Upper lobe of right lung (tissue), 1 donor: ENCODE data around the gene HRH1. TPM values are rescaled to one million over a fixed set of nuclear protein-coding genes. Genes with fewer than 3 reads are reported as not detected.
"Not testable (repeated sequence)": the region's sequence is repeated elsewhere in the genome, so short reads cannot be mapped to it uniquely, and the experiment has no call there.

Source experiments
- ATAC-seq: fragments of 200-7000 bp; cut with Tn5 transposase; one replicate; pipeline ENCODE4 v1.9.1; 2020; ENCODE audit warnings: mild to moderate bottlenecking, moderate library complexity
- DNase-seq: peaks from one replicate; pipeline ENCODE4 v3.0.0-alpha.2; 2020
- H3K27ac ChIP-seq: fragments of 200-600 bp; one replicate; pipeline ENCODE4 v1.8.0; 2022
- H3K27me3 ChIP-seq: fragments of 200-600 bp; one replicate; pipeline ENCODE4 v1.8.0; 2022; ENCODE audit warnings: mild to moderate bottlenecking
- H3K36me3 ChIP-seq: fragments of 200-600 bp; one replicate; pipeline ENCODE4 v1.8.0; 2022
- H3K4me1 ChIP-seq: fragments of 200-600 bp; one replicate; pipeline ENCODE4 v1.8.0; 2022
- H3K4me3 ChIP-seq: fragments of 200-600 bp; one replicate; pipeline ENCODE4 v1.8.0; 2022; ENCODE audit warnings: mild to moderate bottlenecking
- H3K9me3 ChIP-seq: fragments of 200-600 bp; one replicate; pipeline ENCODE4 v1.8.0; 2022
- CTCF ChIP-seq: fragments of 200-600 bp; IDR thresholded peaks from one replicate; pipeline ENCODE4 v1.8.0; 2022; ENCODE audit warnings: antibody characterized with exemption
- intact Hi-C: fragments of 100-400 bp; cut with DNase I; formaldehyde crosslinking; loops from one replicate; pipeline ENCODE4 v1.11.0; 2022
- total RNA-seq: library from RNA; stranded (reverse); fragmentation: NEBNext Ultra II Directional; extraction: Animal tissue kit (Norgen Biotek cat#: 25700); gene quantifications from one replicate; pipeline ENCODE4 v1.2.1, GENCODE V29; 2021
- donor health status: DM: no; HTN: yes; CAD: no; lungs with severe emphysema.

The HRH1 gene
- total RNA-seq, 1 donor from 2014 or later = 12.0 TPM

- Histone ChIP-seq H3K4me1 (peaks cover 7% of the 10 kb centered on the region), H3K9me3 (no peaks in the 10 kb centered on the region), H3K27me3 (no peaks in the 10 kb centered on the region), H3K4me3 (no peak overlapping the region), H3K27ac (no peak overlapping the region), H3K36me3 (no peaks in the 10 kb centered on the region)
- intact Hi-C loops = no loop called here
- ATAC-seq = no peak
- no peak for DNase-seq
- no peak for TF ChIP-seq CTCF
Measured at GRCh38 chr3:11168881-11169805, 14.8 kb downstream of the HRH1 start.

- Histone ChIP-seq H3K4me1 (peaks cover 7% of the 10 kb centered on the region), H3K27ac (no peak overlapping the region), H3K36me3 (no peaks in the 10 kb centered on the region), H3K9me3 (no peaks in the 10 kb centered on the region), H3K4me3 (no peak overlapping the region), H3K27me3 (no peaks in the 10 kb centered on the region)
- no peak for TF ChIP-seq CTCF
- no peak for DNase-seq
- intact Hi-C loops = no loop called here
- ATAC-seq = no peak
Measured at GRCh38 chr3:11170052-11170770, 15.9 kb downstream of the HRH1 start.

- Histone ChIP-seq H3K27ac (peak overlapping the region; percentile 42), H3K27me3 (no peaks in the 10 kb centered on the region), H3K9me3 (no peaks in the 10 kb centered on the region), H3K4me1 (peaks cover 7% of the 10 kb centered on the region), H3K36me3 (no peaks in the 10 kb centered on the region), H3K4me3 (no peak overlapping the region)
- DNase-seq = no peak
- no peak for TF ChIP-seq CTCF
- intact Hi-C loops = no loop called here
- no peak for ATAC-seq
Measured at GRCh38 chr3:11172096-11172690, 17.9 kb downstream of the HRH1 start.

GRCh38 chr3:11173828-11174465, 19.7 kb downstream of the HRH1 start:
- TF ChIP-seq CTCF = no peak
- ATAC-seq (no peak), DNase-seq (no peak)
- H3K9me3 ChIP-seq = no peaks in the 10 kb centered on the region
- no peak overlapping the region for H3K27ac ChIP-seq
- no peak overlapping the region for H3K4me3 ChIP-seq
- intact Hi-C loops = no loop called here
- H3K27me3 ChIP-seq = no peaks in the 10 kb centered on the region
- H3K4me1 ChIP-seq = peaks cover 7% of the 10 kb centered on the region
- no peaks in the 10 kb centered on the region for H3K36me3 ChIP-seq

- TF ChIP-seq CTCF = no peak
- H3K4me1 ChIP-seq = no peaks in the 10 kb centered on the region
- intact Hi-C loops = no loop called here
- no peak for ATAC-seq
- H3K27ac ChIP-seq = no peak overlapping the region
- DNase-seq = no peak
- no peaks in the 10 kb centered on the region for H3K36me3 ChIP-seq
- no peaks in the 10 kb centered on the region for H3K27me3 ChIP-seq
- no peaks in the 10 kb centered on the region for H3K9me3 ChIP-seq
- H3K4me3 ChIP-seq = no peak overlapping the region
Measured at GRCh38 chr3:11178421-11178820, 24.1 kb downstream of the HRH1 start.

- intact Hi-C loops, H3K36me3 ChIP-seq, DNase-seq, H3K9me3 ChIP-seq, H3K27me3 ChIP-seq, H3K27ac ChIP-seq, ATAC-seq, H3K4me3 ChIP-seq: not testable (repeated sequence)
- H3K4me1 ChIP-seq = peaks cover 15% of the 10 kb centered on the region
Measured at GRCh38 chr3:11184328-11184969, 30.2 kb downstream of the HRH1 start.
